ENCODE data around the gene PRKCA.

- TF ChIP-seq POLR2AphosphoS5 (IDR thresholded peaks at IDR 0.05; ENCODE audit: borderline replicate concordance, low read depth, low read length) (no peak), EZH2 (IDR thresholded peaks at IDR 0.05) (no peak)
Observed at GRCh38 chr17:66576473-66576872, 274.1 kb downstream of the PRKCA start.

All from SK-N-MC (cell line).